Stimulated activated naive CD8-positive, alpha-beta T cell treated with anti-CD3 and anti-CD28 coated beads, Interleukin-15, Interleukin-2, amounts not matched to agents 100 U/mL and 50 U/mL, for 24 hours (primary cell): ENCODE data around the gene MORN3.
"Not testable (repeated sequence)": the region's sequence is repeated elsewhere in the genome, so short reads cannot be mapped to it uniquely, and the experiment has no call there.

ENCODE experiments used
- ATAC-seq: fragments of 150-1000 bp; cut with Tn5 transposase; one replicate; pipeline ENCODE4 v1.10.0; 2021
- DNase-seq: peaks from one replicate; pipeline ENCODE4 v3.0.0; 2021

The MORN3 gene

GRCh38 chr12:121638298-121639202, 30.9 kb downstream of the MORN3 start:
- no peak for ATAC-seq
- no peak for DNase-seq

GRCh38 chr12:121637231-121637914, 32.1 kb downstream of the MORN3 start:
- ATAC-seq = peak; percentile 81
- DNase-seq = peak; percentile 81

- ATAC-seq (no peak), DNase-seq (no peak)
Observed at GRCh38 chr12:121634836-121635235, 34.6 kb downstream of the MORN3 start.

GRCh38 chr12:121633833-121634196, 35.6 kb downstream of the MORN3 start:
- not testable (repeated sequence) for ATAC-seq

GRCh38 chr12:121632069-121632970, 37.1 kb downstream of the MORN3 start:
- ATAC-seq (no peak), DNase-seq (no peak)

More at GRCh38 chr12:121633833-121634196, 35.6 kb downstream of the MORN3 start:
- DNase-seq = not testable (repeated sequence)

GRCh38 chr12:121630791-121631355, 38.6 kb downstream of the MORN3 start:
- DNase-seq = no peak
- ATAC-seq = no peak

GRCh38 chr12:121628536-121628935, 40.9 kb downstream of the MORN3 start:
- ATAC-seq (no peak), DNase-seq (peak; percentile 41)

- DNase-seq (peak; percentile 44), ATAC-seq (no peak)
Observed at GRCh38 chr12:121628037-121628436, 41.4 kb downstream of the MORN3 start.

GRCh38 chr12:121626853-121627640, 42.4 kb downstream of the MORN3 start:
- peak; percentile 91 for DNase-seq
- peak; percentile 69 for ATAC-seq

GRCh38 chr12:121626087-121626852, 43.2 kb downstream of the MORN3 start, which contains the start of gene ORAI1:
Gene ORAI1, plus strand, starts transcription at chr12:121626530.
- ATAC-seq (peak; percentile 58), DNase-seq (peak; percentile 98)

GRCh38 chr12:121620333-121620891, 49.0 kb downstream of the MORN3 start:
- ATAC-seq (no peak), DNase-seq (no peak)

- ATAC-seq = no peak
- no peak for DNase-seq
Observed at GRCh38 chr12:121618659-121619233, 50.7 kb downstream of the MORN3 start.

- no peak for DNase-seq
- no peak for ATAC-seq
Observed at GRCh38 chr12:121614872-121615467, 54.5 kb downstream of the MORN3 start.

- DNase-seq (no peak), ATAC-seq (no peak)
Observed at GRCh38 chr12:121613462-121613861, 56.0 kb downstream of the MORN3 start.

- ATAC-seq (peak; percentile 36), DNase-seq (peak; percentile 43)
Observed at GRCh38 chr12:121611306-121611705, 58.1 kb downstream of the MORN3 start.

GRCh38 chr12:121610239-121611149, 59.0 kb downstream of the MORN3 start:
- DNase-seq (no peak), ATAC-seq (no peak)

GRCh38 chr12:121608301-121608700, 61.2 kb downstream of the MORN3 start:
- DNase-seq (no peak), ATAC-seq (no peak)

GRCh38 chr12:121603581-121603980, 65.9 kb downstream of the MORN3 start:
- ATAC-seq (no peak), DNase-seq (no peak)
